ENCODE measurements around the gene ORC4.

Gene ORC4

DNA sequence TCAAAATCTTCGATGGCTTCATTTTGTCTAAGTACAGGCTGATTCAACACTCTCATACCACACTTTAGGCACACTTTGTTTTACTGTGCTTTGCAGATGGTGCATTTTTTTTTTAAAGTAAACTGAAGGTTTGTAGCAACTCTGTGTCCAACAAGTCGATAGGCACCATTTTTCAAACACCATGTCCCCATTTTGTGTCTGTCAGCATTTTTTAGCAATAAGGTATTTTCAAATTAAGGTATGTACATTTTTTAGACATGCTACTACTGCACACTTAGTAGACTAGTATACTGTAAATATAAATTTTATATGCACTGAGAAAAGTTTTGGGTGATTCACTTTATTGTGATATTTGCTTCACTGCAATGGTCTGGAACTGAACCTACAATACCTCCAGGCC, 44.4 kb downstream of the ORC4 start:
- TF ChIP-seq ZFX (IDR thresholded peaks at IDR 0.05): no peak
- TF ChIP-seq, protein P1, sequence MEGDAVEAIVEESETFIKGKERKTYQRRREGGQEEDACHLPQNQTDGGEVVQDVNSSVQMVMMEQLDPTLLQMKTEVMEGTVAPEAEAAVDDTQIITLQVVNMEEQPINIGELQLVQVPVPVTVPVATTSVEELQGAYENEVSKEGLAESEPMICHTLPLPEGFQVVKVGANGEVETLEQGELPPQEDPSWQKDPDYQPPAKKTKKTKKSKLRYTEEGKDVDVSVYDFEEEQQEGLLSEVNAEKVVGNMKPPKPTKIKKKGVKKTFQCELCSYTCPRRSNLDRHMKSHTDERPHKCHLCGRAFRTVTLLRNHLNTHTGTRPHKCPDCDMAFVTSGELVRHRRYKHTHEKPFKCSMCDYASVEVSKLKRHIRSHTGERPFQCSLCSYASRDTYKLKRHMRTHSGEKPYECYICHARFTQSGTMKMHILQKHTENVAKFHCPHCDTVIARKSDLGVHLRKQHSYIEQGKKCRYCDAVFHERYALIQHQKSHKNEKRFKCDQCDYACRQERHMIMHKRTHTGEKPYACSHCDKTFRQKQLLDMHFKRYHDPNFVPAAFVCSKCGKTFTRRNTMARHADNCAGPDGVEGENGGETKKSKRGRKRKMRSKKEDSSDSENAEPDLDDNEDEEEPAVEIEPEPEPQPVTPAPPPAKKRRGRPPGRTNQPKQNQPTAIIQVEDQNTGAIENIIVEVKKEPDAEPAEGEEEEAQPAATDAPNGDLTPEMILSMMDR (conservative IDR thresholded peaks at IDR 0.05): no peak
- no peak overlapping the region for H3K27ac ChIP-seq

DNA sequence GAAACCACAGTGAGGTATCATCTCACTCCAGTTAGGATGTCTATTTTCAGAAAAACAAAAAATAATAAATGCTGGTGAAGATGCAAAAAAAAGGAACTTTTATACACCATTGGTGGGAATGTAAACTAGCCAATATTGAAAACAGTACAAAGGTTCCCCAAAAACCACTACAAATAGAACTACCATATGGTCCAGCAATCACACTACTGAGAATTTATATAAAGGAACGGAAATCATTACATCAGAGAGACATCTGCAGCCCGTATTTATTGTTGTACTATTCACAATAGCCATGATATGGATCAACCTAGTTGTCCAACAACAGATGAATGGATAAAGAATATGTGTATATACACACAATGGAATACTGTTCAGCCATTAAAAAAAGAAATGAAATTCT, 52.0 kb downstream of the ORC4 start:
- TF ChIP-seq, protein P1 (conservative IDR thresholded peaks at IDR 0.05): no peak
- no peak for TF ChIP-seq ZFX (IDR thresholded peaks at IDR 0.05)
- H3K27ac ChIP-seq: no peak overlapping the region

DNA sequence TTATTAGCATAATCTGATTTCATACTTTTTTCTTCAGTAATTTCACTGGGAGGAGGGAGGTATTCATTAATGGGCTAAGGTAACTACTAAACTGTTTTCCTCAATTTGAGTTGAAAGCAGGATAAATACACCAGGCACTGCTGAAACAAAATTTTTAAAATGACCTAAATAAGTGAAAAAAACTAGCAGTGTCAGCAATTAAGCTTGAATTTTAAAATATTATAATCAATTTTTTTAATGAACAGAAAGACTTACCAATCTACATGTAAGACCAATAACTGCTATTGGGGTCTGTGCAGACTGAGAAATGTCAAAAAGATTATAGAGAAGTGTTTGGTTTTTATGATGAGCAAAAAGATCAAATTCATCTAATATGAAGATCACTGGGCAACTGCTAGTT, 68.4 kb downstream of the ORC4 start:
- TF ChIP-seq ZFX (IDR thresholded peaks at IDR 0.05): no peak
- TF ChIP-seq, protein P1 (conservative IDR thresholded peaks at IDR 0.05): no peak
- H3K27ac ChIP-seq: no peak overlapping the region

DNA sequence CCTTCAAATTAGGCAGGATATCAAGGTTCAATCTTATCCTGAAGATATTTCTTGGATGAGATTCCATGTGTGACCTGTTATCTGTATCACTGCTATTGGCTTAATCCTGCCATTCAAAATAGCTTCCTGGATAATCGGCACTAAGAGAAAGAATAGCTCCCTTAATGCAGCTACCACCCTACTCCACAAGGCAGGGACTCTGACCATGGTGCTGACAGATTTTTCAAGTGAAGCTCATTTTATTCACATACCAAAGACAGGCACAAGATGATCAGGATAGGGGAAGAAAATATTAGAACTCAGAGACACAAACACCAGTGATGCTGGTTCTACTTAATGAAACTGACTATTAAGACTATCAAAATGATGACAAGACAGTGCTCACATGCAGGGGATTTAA, 74.9 kb downstream of the ORC4 start:
- TF ChIP-seq ZFX (IDR thresholded peaks at IDR 0.05): no peak
- TF ChIP-seq, protein P1 (conservative IDR thresholded peaks at IDR 0.05): no peak

DNA sequence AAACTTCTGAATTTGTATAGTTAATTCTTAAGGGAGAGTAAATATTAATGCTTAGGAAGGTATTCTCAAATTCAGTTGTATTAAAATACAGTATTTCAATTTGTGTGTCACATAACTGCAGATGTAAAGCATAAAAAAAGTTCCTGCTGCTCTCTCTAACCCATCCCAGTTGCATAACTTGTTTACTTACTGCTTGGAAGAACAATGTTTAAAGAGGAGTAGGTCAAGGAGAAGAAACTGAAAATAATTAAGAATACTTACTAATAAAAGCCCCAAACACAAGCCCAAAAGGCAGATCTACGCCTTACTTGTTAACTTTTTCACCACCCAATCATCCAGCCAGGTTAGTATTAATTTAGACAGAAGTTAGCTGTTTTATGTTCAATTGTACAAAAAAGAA, 81.2 kb downstream of the ORC4 start:
- TF ChIP-seq ZFX (IDR thresholded peaks at IDR 0.05): no peak
- TF ChIP-seq, protein P1 (conservative IDR thresholded peaks at IDR 0.05): no peak

More for the DNA sequence above, 74.9 kb downstream of the ORC4 start:
- no peak overlapping the region for H3K27ac ChIP-seq

DNA sequence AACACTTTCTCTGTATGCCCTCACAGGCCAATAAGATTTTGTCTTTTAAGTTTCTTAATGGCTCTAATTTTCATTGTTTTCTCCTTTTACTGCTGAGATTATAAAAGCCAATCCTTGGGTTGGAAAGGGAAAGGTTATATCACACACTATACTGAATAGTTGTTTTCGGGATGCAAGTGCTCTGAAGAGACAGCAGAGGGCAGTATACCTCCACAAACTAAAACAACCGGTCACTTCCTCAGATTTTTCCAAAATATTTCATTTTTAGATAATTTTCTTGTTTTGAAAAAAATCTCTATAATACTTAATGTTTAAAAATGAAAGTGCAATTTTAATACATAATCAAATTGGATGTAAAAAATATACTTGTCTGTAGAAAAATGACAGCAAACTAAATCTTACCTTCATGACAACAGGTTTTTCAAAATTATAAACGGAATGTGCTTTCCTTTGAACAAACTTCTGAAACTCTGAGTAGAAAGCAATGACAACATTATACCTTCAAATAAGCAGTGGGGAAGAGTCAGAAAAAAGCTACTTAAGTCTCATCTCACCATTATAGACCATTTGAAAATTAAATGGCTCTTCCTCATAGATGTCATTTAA, 82.7 kb downstream of the ORC4 start:
- no peak for TF ChIP-seq ZFX (IDR thresholded peaks at IDR 0.05)
- TF ChIP-seq, protein P1 (conservative IDR thresholded peaks at IDR 0.05): peak; percentile 87
- H3K27ac ChIP-seq: no peak overlapping the region

More for the DNA sequence above, 81.2 kb downstream of the ORC4 start:
- no peak overlapping the region for H3K27ac ChIP-seq

DNA sequence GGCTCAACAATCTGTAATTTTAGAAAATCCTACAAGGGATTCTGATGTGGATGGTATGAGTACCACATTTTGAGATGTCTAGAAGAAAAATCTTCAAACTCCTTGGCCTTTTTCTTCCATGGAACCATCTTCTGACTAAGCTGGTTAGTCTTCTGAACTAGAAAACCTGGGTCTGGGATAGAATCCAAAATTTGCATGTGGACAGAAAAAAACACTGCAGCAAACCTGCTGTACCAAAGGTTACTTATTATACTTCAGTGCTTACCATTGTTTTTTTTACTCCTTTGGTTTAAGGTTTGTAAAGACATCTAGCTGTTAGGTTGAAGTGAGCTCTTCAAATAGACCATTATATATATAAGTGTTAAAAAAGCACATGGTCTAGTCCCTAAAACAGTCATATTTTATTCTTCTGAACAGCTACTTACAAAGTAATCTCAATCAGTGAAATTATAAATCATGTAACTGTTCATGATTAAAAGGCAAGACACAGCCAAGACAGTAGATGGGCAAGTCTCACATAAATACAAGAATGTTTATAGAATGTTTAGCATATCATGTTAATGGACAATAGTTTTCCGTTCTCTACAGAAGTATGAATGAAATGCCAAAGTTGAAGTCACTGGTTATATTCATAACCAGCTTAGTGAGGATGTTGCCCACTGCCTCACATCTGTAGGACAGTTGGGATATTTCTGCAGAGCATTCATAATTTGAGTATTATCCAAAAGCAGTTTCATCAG, 85.5 kb downstream of the ORC4 start:
- H3K27ac ChIP-seq: no peak overlapping the region
- TF ChIP-seq, protein P1 (conservative IDR thresholded peaks at IDR 0.05): no peak
- no peak for TF ChIP-seq ZFX (IDR thresholded peaks at IDR 0.05)
